Right lobe of liver (tissue), 6 donors: ENCODE data around the gene KLHDC7B. TPM values are rescaled to one million over a fixed set of nuclear protein-coding genes. Genes with fewer than 3 reads are reported as not detected.

Source experiments
- ATAC-seq, 4 donors: fragments of 200-7000 bp; cut with Tn5 transposase; one replicate each; pipeline ENCODE4 v1.9.1; 2020; ENCODE audit warnings: mild to moderate bottlenecking in 4 of 4, moderate library complexity in 4 of 4
- DNase-seq, 3 donors: peaks; one replicate each; pipeline ENCODE4 v3.0.0-alpha.2; 2020
- H3K27ac ChIP-seq, 3 donors: fragments of 200-600 bp; one replicate each; pipeline ENCODE4 v1.8.0; 2022
- H3K27me3 ChIP-seq, 2 donors: fragments of 200-600 bp; one replicate each; pipeline ENCODE4 v1.8.0; 2022
- H3K36me3 ChIP-seq, 4 donors: fragments of 200-600 bp; sonication (generic) in 1 of 4; one replicate each; pipeline versions ENCODE4 v1.5.1 to v1.8.0; 2017 to 2022; ENCODE audit warnings: control low read depth in 1 of 4
- H3K4me1 ChIP-seq, 4 donors: fragments of 200-600 bp; sonication (generic) in 1 of 4; one replicate each; pipeline versions ENCODE4 v1.5.1 to v1.8.0; 2017 to 2022; ENCODE audit warnings: control low read depth in 1 of 4
- H3K4me3 ChIP-seq, 3 donors: fragments of 200-600 bp; one replicate each; pipeline ENCODE4 v1.8.0; 2022
- H3K9me3 ChIP-seq, 4 donors: fragments of 200-600 bp; sonication (generic) in 1 of 4; one replicate each; pipeline versions ENCODE4 v1.5.1 to v1.8.0; 2017 to 2022; ENCODE audit warnings: control low read depth in 1 of 4
- POLR2A ChIP-seq: fragments of 450-650 bp; IDR thresholded peaks from one replicate; pipeline ENCODE4 v1.6.1; 2017; ENCODE audit warnings: antibody characterized with exemption, mild to moderate bottlenecking
- whole genome bisulfite sequencing: methylation state at CpG from one replicate; pipeline ENCODE4 v1.1.6; 2018; ENCODE audit warnings: low coverage, low lambda C conversion rate; ENCODE audit not compliant: insufficient coverage; ENCODE audit errors: missing lambda C conversion rate; 5-methylcytosine and 5-hydroxymethylcytosine counted together
- intact Hi-C, 2 donors: fragments of 100-400 bp; cut with DNase I; formaldehyde crosslinking; loops; one replicate each; pipeline versions ENCODE4 v1.11.2 to v1.14.1; 2022
- total RNA-seq, 6 experiments: library from RNA; depleted of rRNA in 2 of 6; stranded (reverse); fragments of >200 nt in 2 of 6; fragmentation: NEBNext Ultra II Directional in 3 of 6; extraction: Animal tissue kit (Norgen Biotek cat#: 25700) in 3 of 6; gene quantifications; one replicate each; pipeline versions ENCODE4 v1.1.0 to v1.2.4, GENCODE V29; 2016 to 2023
- TF ChIP-seq, protein P1 (sequence below), 4 donors: fragments of 200-600 bp in 3 of 4; fragments of 450-650 bp in 1 of 4; IDR thresholded peaks; one replicate each; pipeline versions ENCODE4 v1.5.1 to v1.8.0; 2016 to 2022; ENCODE audit warnings: antibody characterized with exemption in 4 of 4, mild to moderate bottlenecking in 2 of 4
- donor health status: DM: no; HTN: yes; CAD: no.
- donor health status: DM: no; HTN: no; CAD: no.
- donor health status: DM: no; HTN: no; CAD: no.
- donor health status: DM: no; HTN: yes; CAD: no.
- donor health status: DM: no; HTN: yes; CAD: no.

Gene KLHDC7B
- total RNA-seq, 6 experiments from 2014 or later = 0.07 to 1.4 (median 0.62) TPM; not detected in 2

GRCh38 chr22:50585238-50585637 is 39.5 kb downstream of the KLHDC7B start:
- no peak overlapping the region for H3K4me3 ChIP-seq
- no peak for DNase-seq
- no peak for ATAC-seq
- intact Hi-C loops = no loop called here
- H3K4me1 ChIP-seq = peaks cover 0 to 11% (median 0%) of the 10 kb centered on the region in 4 donors
- no peak overlapping the region for H3K27ac ChIP-seq
- no peaks in the 10 kb centered on the region for H3K9me3 ChIP-seq
- 70% methylated on average over 2 of the region's 3 CpGs for WGBS
- H3K36me3 ChIP-seq = peaks cover 0 to 4% (median 0%) of the 10 kb centered on the region in 4 donors
- no peaks in the 10 kb centered on the region for H3K27me3 ChIP-seq
- no peak for TF ChIP-seq POLR2A
- TF ChIP-seq, protein P1, sequence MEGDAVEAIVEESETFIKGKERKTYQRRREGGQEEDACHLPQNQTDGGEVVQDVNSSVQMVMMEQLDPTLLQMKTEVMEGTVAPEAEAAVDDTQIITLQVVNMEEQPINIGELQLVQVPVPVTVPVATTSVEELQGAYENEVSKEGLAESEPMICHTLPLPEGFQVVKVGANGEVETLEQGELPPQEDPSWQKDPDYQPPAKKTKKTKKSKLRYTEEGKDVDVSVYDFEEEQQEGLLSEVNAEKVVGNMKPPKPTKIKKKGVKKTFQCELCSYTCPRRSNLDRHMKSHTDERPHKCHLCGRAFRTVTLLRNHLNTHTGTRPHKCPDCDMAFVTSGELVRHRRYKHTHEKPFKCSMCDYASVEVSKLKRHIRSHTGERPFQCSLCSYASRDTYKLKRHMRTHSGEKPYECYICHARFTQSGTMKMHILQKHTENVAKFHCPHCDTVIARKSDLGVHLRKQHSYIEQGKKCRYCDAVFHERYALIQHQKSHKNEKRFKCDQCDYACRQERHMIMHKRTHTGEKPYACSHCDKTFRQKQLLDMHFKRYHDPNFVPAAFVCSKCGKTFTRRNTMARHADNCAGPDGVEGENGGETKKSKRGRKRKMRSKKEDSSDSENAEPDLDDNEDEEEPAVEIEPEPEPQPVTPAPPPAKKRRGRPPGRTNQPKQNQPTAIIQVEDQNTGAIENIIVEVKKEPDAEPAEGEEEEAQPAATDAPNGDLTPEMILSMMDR (IDR thresholded peaks at IDR 0.05) = no peak

DNA sequence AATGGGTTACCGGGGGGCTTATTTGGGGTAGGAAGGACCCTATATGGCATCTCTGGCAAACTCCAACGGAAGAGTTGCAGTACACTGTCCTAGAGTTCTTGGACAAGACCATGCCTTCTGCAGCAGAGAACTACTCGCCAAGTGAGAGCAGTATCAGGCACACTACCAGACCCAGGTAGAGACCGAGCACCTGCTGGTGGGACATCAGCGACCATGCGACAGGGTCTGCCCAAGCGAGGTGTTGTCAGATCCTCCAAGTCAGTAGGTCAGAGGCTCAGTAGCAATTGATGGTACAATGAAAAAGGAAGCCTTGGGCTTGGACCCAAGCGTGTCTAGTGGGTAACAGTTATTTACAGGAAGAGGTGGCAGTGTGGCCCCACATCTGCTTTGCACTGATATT is 40.1 kb downstream of the KLHDC7B start:
- no peak for TF ChIP-seq POLR2A
- TF ChIP-seq, protein P1 (IDR thresholded peaks at IDR 0.05) = no peak
- Histone ChIP-seq H3K9me3 (no peaks in the 10 kb centered on the region), H3K4me3 (no peak overlapping the region), H3K36me3 (peaks cover 0 to 4% (median 0%) of the 10 kb centered on the region in 4 donors), H3K27me3 (no peaks in the 10 kb centered on the region), H3K4me1 (peaks cover 0 to 11% (median 0%) of the 10 kb centered on the region in 4 donors), H3K27ac (no peak overlapping the region)
- ATAC-seq (no peak), DNase-seq (peak in 1 of 3 donors; percentile 35)
- 73% methylated on average over 2 of the region's 8 CpGs for WGBS
- intact Hi-C loops = no loop called here

DNA sequence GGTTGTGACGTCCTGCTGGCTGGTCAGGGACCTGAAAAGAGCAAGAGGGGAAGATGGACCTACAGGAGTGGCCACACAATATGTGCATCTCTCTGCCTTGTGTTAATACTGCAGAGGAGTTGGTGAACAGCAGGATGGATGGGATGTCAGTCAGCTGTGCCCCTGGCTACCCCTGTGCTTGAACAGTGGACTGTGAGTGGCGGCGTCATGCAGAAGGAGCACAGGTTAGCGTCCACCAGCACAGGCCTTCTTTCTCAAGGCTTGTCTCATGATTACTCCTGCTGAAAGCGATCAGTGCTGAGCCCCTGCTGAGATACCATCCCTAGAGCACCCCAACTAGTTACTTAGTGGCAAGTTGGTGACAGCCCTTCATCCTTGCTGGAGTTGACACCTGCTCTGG is 40.7 kb downstream of the KLHDC7B start:
- peaks cover 0 to 11% (median 0%) of the 10 kb centered on the region in 4 donors for H3K4me1 ChIP-seq
- intact Hi-C loops = no loop called here
- no peaks in the 10 kb centered on the region for H3K27me3 ChIP-seq
- no peak overlapping the region for H3K27ac ChIP-seq
- TF ChIP-seq, protein P1 (IDR thresholded peaks at IDR 0.05) = no peak
- TF ChIP-seq POLR2A = no peak
- H3K4me3 ChIP-seq = no peak overlapping the region
- no CpG with 5 or more reads among the region's 5 CpGs for WGBS
- no peaks in the 10 kb centered on the region for H3K9me3 ChIP-seq
- no peaks in the 10 kb centered on the region for H3K36me3 ChIP-seq
- DNase-seq (peak in 2 of 3 donors; percentile 10 to 17), ATAC-seq (no peak)

GRCh38 chr22:50587407-50587806 is 41.7 kb downstream of the KLHDC7B start:
- TF ChIP-seq POLR2A = no peak
- TF ChIP-seq, protein P1 (IDR thresholded peaks at IDR 0.05) = no peak
- Histone ChIP-seq H3K9me3 (no peaks in the 10 kb centered on the region), H3K4me1 (peaks cover 0 to 7% (median 0%) of the 10 kb centered on the region in 4 donors), H3K27me3 (no peaks in the 10 kb centered on the region), H3K4me3 (no peak overlapping the region), H3K36me3 (no peaks in the 10 kb centered on the region), H3K27ac (no peak overlapping the region)
- peak in 1 of 3 donors; percentile 4 for DNase-seq
- intact Hi-C loops = no loop called here
- WGBS = 90% methylated on average over 5 of the region's 5 CpGs
- no peak for ATAC-seq

- intact Hi-C loops = no loop called here
- no peak for ATAC-seq
- H3K4me1 ChIP-seq = peaks cover 0 to 4% (median 0%) of the 10 kb centered on the region in 4 donors
- H3K27ac ChIP-seq = no peak overlapping the region
- H3K27me3 ChIP-seq = peaks cover 0 to 6% of the 10 kb centered on the region in 2 donors
- DNase-seq = no peak
- WGBS = 87% methylated on average over 3 of the region's 3 CpGs
- no peak overlapping the region for H3K4me3 ChIP-seq
- H3K9me3 ChIP-seq = no peaks in the 10 kb centered on the region
- no peaks in the 10 kb centered on the region for H3K36me3 ChIP-seq
- TF ChIP-seq POLR2A = no peak
- TF ChIP-seq, protein P1 (IDR thresholded peaks at IDR 0.05) = no peak
Observed at GRCh38 chr22:50595189-50595588, 49.5 kb downstream of the KLHDC7B start.
